Esophagus (tissue), 2 donors: ENCODE measurements around the gene BMPR2. TPM values are rescaled to one million over a fixed set of nuclear protein-coding genes. Genes with fewer than 3 reads are reported as not detected.
"Not testable (repeated sequence)": the region's sequence is repeated elsewhere in the genome, so short reads cannot be mapped to it uniquely, and the experiment has no call there.

Experiments used
- H3K27ac ChIP-seq, 2 donors: one replicate each; pipeline ENCODE4 v1.5.1; 2013; ENCODE audit warnings: low read depth in 2 of 2, mild to moderate bottlenecking in 2 of 2, inconsistent platforms in 1 of 2, low read length in 1 of 2, moderate library complexity in 1 of 2
- H3K27me3 ChIP-seq, 2 donors: one replicate each; pipeline ENCODE4 v1.6.1; 2013; ENCODE audit warnings: low read length in 2 of 2, control low read depth in 1 of 2, mild to moderate bottlenecking in 1 of 2; ENCODE audit not compliant: insufficient read depth in 2 of 2, control insufficient read depth in 1 of 2
- H3K36me3 ChIP-seq, 2 donors: one replicate each; pipeline ENCODE4 v1.6.1; 2013; ENCODE audit warnings: low read length in 1 of 2; ENCODE audit not compliant: control insufficient read depth in 2 of 2, insufficient read depth in 2 of 2
- H3K4me1 ChIP-seq, 2 donors: one replicate each; pipeline ENCODE4 v1.6.1; 2013; ENCODE audit warnings: low read length in 1 of 2; ENCODE audit not compliant: control insufficient read depth in 2 of 2, insufficient read depth in 2 of 2
- H3K4me3 ChIP-seq, 2 donors: one replicate each; pipeline ENCODE4 v1.5.1; 2013; ENCODE audit warnings: low read length in 2 of 2, mild to moderate bottlenecking in 2 of 2, low read depth in 1 of 2, moderate library complexity in 1 of 2
- H3K9me3 ChIP-seq, 2 donors: one replicate each; pipeline ENCODE4 v1.6.1; 2013; ENCODE audit warnings: mild to moderate bottlenecking in 2 of 2, low read depth in 1 of 2, low read length in 1 of 2, moderate library complexity in 1 of 2; ENCODE audit not compliant: control insufficient read depth in 2 of 2, insufficient read depth in 1 of 2
- WGBS, 2 donors: extraction: QIAGEN DNeasy Blood & Tissue Kit; methylation state at CpG; one replicate each; pipeline ENCODE4 v1.1.7; 2013; 5-methylcytosine and 5-hydroxymethylcytosine counted together
- polyA plus RNA-seq, 2 donors: library from polyadenylated mRNA; stranded (reverse); fragments of 200-250 nt; gene quantifications; one replicate each; pipeline ENCODE4 v1.2.3, GENCODE V29; 2013
- donor health status: healthy with polysubstance abuse.
- donor health status: Bipolar disorder and iron deficiency.

The BMPR2 gene
- polyA plus RNA-seq, 2 donors = 4.7 to 5.2 TPM

DNA sequence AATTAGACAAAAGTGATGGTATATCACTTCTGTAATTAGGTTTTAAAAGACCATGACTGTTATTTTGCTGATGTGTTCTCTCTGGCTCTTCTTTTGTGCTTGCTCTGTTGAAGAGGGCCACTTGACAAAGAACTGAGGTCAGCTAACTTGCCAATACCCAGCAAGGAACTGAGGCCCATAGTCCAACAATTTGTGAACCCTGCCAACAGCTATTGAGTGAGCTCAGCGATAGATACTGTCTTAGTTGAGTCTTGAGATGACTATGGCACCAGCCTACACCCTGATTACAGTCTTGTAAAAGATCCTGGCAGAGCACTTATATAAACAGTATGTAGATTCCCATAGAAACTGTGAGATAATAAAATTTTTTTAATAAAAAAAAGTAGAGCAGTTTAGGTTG lies 103.0 kb downstream of the BMPR2 start:
- H3K36me3 ChIP-seq = no peaks in the 10 kb centered on the region
- H3K4me3 ChIP-seq = no peak overlapping the region
- no peaks in the 10 kb centered on the region for H3K9me3 ChIP-seq
- WGBS, 2 donors = 68 to 91% methylated on average over 1 of the region's 1 CpG
- H3K27ac ChIP-seq = no peak overlapping the region
- no peaks in the 10 kb centered on the region for H3K4me1 ChIP-seq
- no peaks in the 10 kb centered on the region for H3K27me3 ChIP-seq

DNA sequence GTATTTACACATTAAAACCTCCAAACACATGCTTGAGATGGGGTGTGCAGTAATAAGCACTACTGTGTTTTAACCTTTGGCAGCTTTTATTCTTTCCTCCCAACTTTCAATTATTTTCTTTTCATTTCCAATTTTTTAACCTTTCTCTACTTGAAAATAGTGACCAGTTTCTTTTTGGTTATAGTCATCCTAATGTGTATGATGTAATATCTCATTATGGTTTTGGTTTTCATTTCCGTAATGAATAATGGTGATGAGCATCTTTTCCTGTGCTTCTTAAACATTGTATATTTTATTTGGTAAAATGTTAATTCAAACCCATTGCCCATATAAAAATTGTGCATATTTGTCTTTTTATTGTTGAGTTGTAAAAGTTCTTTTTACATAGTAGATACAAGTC lies 103.5 kb downstream of the BMPR2 start:
- Histone ChIP-seq H3K27me3 (no peaks in the 10 kb centered on the region), H3K9me3 (no peaks in the 10 kb centered on the region), H3K4me1 (no peaks in the 10 kb centered on the region), H3K4me3 (no peak overlapping the region), H3K36me3 (no peaks in the 10 kb centered on the region), H3K27ac (no peak overlapping the region)
- 77 to 82% methylated on average over 1 of the region's 1 CpG for WGBS, 2 donors

DNA sequence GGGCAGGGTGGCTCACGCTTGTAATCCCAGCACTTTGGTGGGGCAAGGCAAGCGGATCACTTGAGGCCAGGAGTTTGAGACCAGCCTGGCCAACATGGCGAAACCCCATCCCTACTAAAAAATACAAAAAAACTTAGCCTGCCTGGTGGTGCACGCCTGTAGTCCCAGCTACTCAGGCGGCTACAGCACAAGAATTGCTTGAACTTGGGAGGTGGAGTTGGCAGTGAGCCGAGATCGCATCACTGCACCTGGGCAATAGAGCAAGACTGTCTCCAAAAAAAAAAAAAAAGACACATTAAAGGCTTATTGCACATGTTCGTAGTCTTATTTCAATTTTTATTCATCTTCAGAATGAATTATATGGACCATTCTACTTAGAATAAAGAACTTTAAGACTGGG lies 110.2 kb downstream of the BMPR2 start:
- 96 to 97% methylated on average over 8 of the region's 8 CpGs for WGBS, 2 donors
- Histone ChIP-seq H3K9me3 (no peaks in the 10 kb centered on the region), H3K4me1 (no peaks in the 10 kb centered on the region), H3K4me3 (no peak overlapping the region), H3K27ac (no peak overlapping the region), H3K27me3 (no peaks in the 10 kb centered on the region), H3K36me3 (no peaks in the 10 kb centered on the region)

DNA sequence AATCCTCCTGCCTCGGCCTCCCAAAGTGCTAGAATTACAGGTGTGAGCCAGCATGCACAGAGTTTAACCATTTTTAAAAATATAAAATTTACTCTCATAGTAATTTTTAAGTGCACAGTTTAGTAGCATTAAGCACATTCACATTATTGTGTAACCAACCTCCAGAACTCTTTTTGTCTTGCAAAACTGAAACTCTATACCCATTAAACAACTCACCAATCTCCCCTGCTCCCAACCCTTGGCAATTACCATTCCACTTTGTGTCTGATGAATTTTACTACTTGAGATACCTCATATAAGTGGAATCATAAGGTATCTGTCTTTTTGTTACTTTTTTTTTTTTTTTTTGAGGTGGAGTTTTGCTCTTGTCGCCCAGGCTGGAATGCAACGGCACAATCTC lies 112.5 kb downstream of the BMPR2 start:
- no peaks in the 10 kb centered on the region for H3K4me1 ChIP-seq
- no peaks in the 10 kb centered on the region for H3K27me3 ChIP-seq
- H3K4me3 ChIP-seq = no peak overlapping the region
- H3K9me3 ChIP-seq = no peaks in the 10 kb centered on the region
- H3K27ac ChIP-seq = no peak overlapping the region
- H3K36me3 ChIP-seq = no peaks in the 10 kb centered on the region
- 99% methylated on average over 3 of the region's 3 CpGs for WGBS, 2 donors

DNA sequence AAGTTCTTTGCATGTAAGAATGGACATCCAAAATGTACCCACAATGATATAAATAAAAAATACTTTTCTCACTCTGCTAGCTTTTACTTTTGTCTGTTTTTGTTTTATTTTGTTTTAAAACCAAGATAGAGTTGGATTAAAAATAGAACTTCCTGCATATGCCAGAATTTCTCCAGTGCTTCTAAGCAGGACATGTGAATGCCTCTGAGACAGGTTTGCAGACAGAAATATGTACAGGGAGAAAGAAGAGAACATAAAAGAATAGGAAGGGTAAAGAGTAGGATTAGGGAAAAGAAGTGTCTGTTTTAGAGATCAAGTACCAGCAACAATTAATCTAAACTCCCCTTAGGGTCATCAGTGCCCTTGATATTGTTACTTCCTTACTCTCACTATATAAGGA lies 114.4 kb downstream of the BMPR2 start:
- H3K4me3 ChIP-seq = no peak overlapping the region
- H3K4me1 ChIP-seq = no peaks in the 10 kb centered on the region
- no peaks in the 10 kb centered on the region for H3K9me3 ChIP-seq
- H3K36me3 ChIP-seq = no peaks in the 10 kb centered on the region
- H3K27me3 ChIP-seq = no peaks in the 10 kb centered on the region
- H3K27ac ChIP-seq = no peak overlapping the region

DNA sequence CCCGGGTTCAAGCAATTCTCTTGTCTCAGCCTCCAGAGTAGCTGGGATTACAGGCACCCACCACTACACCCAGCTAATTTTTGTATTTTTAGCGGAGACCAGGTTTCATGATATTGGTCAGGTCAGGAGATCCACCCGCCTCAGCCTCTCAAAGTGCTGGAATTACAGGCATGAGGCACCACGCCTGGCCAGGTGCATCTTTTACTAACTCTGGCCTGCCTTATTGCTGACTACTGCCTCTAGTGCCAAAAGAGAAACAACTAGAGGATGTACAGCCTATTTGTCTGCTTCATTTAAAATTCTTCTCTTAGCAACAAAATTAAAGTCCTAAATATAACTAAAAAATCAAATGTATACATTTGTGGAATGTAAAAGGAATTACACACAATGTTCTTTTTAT lies 115.4 kb downstream of the BMPR2 start:
- no peak overlapping the region for H3K4me3 ChIP-seq
- WGBS, 2 donors = 96 to 98% methylated on average over 4 of the region's 4 CpGs

DNA sequence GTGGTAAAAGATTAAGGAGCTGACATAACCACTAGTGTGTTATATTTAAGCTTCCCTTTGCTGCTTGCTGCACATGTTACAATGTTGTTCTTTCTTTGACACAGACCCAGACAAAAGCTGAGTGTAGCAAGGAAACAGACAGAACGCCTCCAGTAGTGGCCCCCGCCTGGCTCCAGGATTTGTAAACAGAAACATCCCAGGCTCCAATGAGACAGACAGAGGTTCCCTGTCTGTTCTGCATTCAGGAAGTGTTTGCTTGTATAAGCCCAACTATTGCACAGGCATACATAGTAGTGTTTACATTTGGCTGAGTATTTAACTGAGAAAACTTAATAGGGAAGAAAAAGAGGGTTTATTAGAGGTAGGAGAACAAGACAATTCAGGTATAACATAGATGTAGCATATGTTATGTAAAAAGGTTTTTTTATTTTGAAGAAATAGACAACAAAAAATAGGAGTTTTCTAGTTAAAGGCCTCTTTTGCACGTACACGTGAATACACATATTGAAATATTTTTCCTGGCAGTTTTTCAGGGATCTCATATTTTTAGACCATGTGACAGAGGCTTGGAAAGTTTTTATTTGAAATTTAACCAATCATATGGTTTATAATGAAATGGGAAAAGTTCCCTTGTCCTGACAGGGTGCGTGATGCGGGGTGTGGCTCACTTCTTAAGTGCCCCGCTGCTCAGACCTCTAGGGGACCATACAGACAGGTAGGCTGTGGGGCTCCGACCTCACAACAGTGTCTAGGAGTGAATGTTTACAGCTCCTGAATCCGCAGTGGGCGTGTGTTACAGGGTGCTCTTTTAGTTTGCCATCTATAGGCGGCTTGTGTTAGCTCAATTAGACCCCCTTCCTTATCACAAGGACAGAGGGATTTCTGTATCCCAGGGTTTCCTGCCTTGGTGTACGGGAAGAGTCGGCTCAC lies 118.4 kb downstream of the BMPR2 start:
- H3K27ac ChIP-seq = no peak overlapping the region
- no peaks in the 10 kb centered on the region for H3K4me1 ChIP-seq
- H3K9me3 ChIP-seq = no peaks in the 10 kb centered on the region
- H3K36me3 ChIP-seq = no peaks in the 10 kb centered on the region
- no peak overlapping the region for H3K4me3 ChIP-seq
- no peaks in the 10 kb centered on the region for H3K27me3 ChIP-seq
- 77 to 78% methylated on average over 13 of the region's 13 CpGs for WGBS, 2 donors

More for the DNA sequence above, 115.4 kb downstream of the BMPR2 start:
- Histone ChIP-seq H3K9me3 (no peaks in the 10 kb centered on the region), H3K27me3 (no peaks in the 10 kb centered on the region), H3K4me1 (no peaks in the 10 kb centered on the region), H3K36me3 (no peaks in the 10 kb centered on the region), H3K27ac (no peak overlapping the region)

DNA sequence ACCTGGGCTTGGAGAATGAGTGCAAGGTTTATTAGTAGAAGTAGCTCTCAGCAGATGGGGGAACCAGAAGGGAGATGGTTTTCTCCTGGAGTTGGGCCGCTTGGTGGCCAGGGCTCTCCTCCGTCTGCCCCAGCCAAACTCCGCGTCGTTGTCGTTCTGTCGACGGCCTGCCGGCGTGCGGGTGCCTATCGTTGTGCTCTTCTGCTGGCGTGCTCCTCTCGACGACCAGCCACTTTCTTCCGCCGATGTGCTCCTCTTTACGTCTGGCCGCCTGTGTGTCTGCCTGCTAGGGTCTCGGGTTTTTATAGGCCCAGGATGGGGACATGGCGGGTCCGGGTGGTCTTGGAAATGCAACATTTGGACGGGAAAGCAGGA lies 119.1 kb downstream of the BMPR2 start:
- H3K4me1 ChIP-seq = no peaks in the 10 kb centered on the region
- H3K27ac ChIP-seq = no peak overlapping the region
- H3K36me3 ChIP-seq = no peaks in the 10 kb centered on the region
- 95 to 96% methylated on average over 23 of the region's 23 CpGs for WGBS, 2 donors
- H3K4me3 ChIP-seq = no peak overlapping the region
- no peaks in the 10 kb centered on the region for H3K9me3 ChIP-seq
- no peaks in the 10 kb centered on the region for H3K27me3 ChIP-seq

DNA sequence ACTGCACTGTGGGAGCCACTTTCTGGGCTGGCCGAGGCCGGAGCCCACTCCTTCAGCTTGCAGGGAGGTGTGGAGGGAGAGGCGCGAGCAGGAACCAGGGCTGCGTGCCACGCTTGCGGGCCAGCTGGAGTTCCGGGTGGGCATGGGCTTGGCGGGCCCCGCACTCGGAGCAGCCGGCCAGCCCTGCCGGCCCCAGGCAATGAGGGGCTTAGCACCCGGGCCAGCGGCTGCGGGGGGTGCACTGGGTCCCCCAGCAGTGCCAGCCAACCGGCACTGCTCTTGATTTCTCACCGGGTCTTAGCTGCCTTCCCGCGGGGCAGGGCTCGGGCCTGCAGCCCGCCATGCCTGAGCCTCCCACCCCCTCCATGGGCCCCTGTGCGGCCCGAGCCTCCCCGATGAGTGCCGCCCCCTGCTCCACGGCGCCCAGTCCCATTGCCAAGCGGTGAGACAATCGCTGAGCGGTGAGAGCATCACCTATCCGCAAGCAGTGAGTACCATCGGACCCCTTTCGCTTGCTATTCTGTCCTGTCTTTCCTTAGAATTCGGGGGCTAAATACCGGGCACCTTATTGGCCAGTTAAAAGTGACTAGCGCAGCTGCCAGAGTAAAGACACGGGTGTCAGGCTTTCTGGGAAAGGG lies 120.8 kb downstream of the BMPR2 start:
- 95 to 96% methylated on average over 35 to 38 of the region's 38 CpGs for WGBS, 2 donors
- not testable (repeated sequence) for H3K4me1 ChIP-seq, H3K27me3 ChIP-seq, H3K36me3 ChIP-seq, H3K27ac ChIP-seq, H3K9me3 ChIP-seq, H3K4me3 ChIP-seq

DNA sequence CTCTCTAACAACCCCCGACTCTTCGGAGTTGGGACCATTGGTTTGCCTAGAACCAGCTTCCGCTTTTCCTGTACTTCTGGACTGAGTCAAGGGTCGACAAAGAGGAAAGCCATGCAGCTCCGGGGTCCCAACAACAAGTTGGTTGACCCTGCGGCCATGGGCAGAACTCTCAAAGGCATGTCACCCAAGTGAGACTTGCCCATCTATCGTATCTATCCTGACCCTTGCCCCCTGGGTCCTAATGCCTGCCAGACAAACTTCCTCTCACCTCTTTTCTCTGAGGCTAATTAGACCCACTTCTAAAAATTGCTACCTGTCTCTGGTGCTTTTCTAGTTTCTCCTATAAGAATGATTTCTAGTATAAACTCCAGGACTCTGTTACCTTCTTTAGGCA lies 121.3 kb downstream of the BMPR2 start:
- 85 to 96% methylated on average over 7 of the region's 7 CpGs for WGBS, 2 donors
- not testable (repeated sequence) for H3K27ac ChIP-seq, H3K36me3 ChIP-seq, H3K9me3 ChIP-seq, H3K4me3 ChIP-seq, H3K4me1 ChIP-seq, H3K27me3 ChIP-seq
